ENCODE data around the gene CFAP46.

- TF ChIP-seq EZH2 (IDR thresholded peaks at IDR 0.05; ENCODE audit: borderline replicate concordance, insufficient read depth, low read length, poor library complexity, severe bottlenecking) (no peak), CTCF (IDR thresholded peaks at IDR 0.05; ENCODE audit: poor library complexity, severe bottlenecking) (no peak), POLR2AphosphoS5 (IDR thresholded peaks at IDR 0.05) (no peak), TAF1 (IDR thresholded peaks at IDR 0.05; ENCODE audit: low read depth) (no peak), EP300 (conservative IDR thresholded peaks at IDR 0.05; ENCODE audit: poor library complexity, severe bottlenecking) (no peak), SMC3 (conservative IDR thresholded peaks at IDR 0.05; ENCODE audit: poor library complexity) (no peak)
These were observed 3.5 kb upstream of the CFAP46 start for GRCh38 chr10:132945894-132946255.

All from neural cell (in vitro differentiated cells).